SK-N-MC (cell line): ENCODE measurements around the gene RNU1-2.

Source experiments
- EZH2 ChIP-seq: fragments of 200-600 bp; sonication (generic); IDR thresholded peaks from one replicate; pipeline ENCODE4 v1.6.1; 2017; ENCODE audit warnings: antibody characterized with exemption
- POLR2AphosphoS5 ChIP-seq: IDR thresholded peaks from 2 replicates; pipeline ENCODE4 v1.6.1; 2012; ENCODE audit warnings: mild to moderate bottlenecking, low read depth, low read length, borderline replicate concordance

GRCh38 chr1:16904560-16905109, 8.9 kb downstream of the RNU1-2 start:
- TF ChIP-seq EZH2 (no peak), POLR2AphosphoS5 (peak; percentile 90)
